GM23338 (cell line): Measurements from ENCODE around the gene USP35. TPM values are rescaled to one million over a fixed set of nuclear protein-coding genes. Genes with fewer than 3 reads are reported as not detected.

ENCODE experiments used
- ATAC-seq: fragments of 200-7000 bp; cut with Tn5 transposase; 3 replicates; pipeline ENCODE4 v1.9.1; 2020
- DNase-seq: peaks from one replicate; pipeline ENCODE4 v3.0.0-alpha.2; 2015; ENCODE audit warnings: low spot score
- H2AFZ ChIP-seq: fragments of 200-600 bp; sonication (generic); 2 replicates; pipeline ENCODE4 v1.8.0; 2016; ENCODE audit warnings: antibody characterized with exemption, mild to moderate bottlenecking, moderate library complexity
- H3F3A ChIP-seq: fragments of 200-600 bp; sonication (generic); replicated peaks from 2 replicates; pipeline ENCODE4 v1.8.0; 2017; ENCODE audit warnings: antibody characterized with exemption, mixed run types, low read depth
- H3K27ac ChIP-seq: fragments of 200-600 bp; sonication (generic); 2 replicates; pipeline ENCODE4 v1.6.1; 2016; ENCODE audit warnings: low read depth
- H3K27me3 ChIP-seq: fragments of 200-600 bp; sonication (generic); 2 replicates; pipeline ENCODE4 v1.8.0; 2016; ENCODE audit warnings: mild to moderate bottlenecking, mixed run types, moderate library complexity; ENCODE audit not compliant: insufficient read depth
- H3K36me3 ChIP-seq: fragments of 200-600 bp; sonication (generic); 2 replicates; pipeline ENCODE4 v1.8.0; 2016; ENCODE audit warnings: mild to moderate bottlenecking; ENCODE audit not compliant: insufficient read depth
- H3K4me1 ChIP-seq: fragments of 200-600 bp; sonication (generic); 2 replicates; pipeline ENCODE4 v1.8.0; 2016; ENCODE audit warnings: mild to moderate bottlenecking, moderate library complexity; ENCODE audit not compliant: insufficient read depth
- H3K4me2 ChIP-seq: fragments of 200-600 bp; sonication (generic); 2 replicates; pipeline ENCODE4 v1.7.1; 2017; ENCODE audit warnings: mixed run types
- H3K4me3 ChIP-seq: fragments of 200-600 bp; sonication (generic); 2 replicates; pipeline ENCODE4 v1.6.1; 2016; ENCODE audit warnings: mixed run types
- H3K79me2 ChIP-seq: fragments of 200-600 bp; sonication (generic); replicated peaks from 2 replicates; pipeline ENCODE4 v1.8.0; 2017; ENCODE audit warnings: mild to moderate bottlenecking; ENCODE audit not compliant: insufficient read depth
- H3K9me2 ChIP-seq: fragments of 200-600 bp; sonication (generic); 2 replicates; pipeline ENCODE4 v1.8.0; 2017; ENCODE audit not compliant: insufficient read depth
- H4K20me1 ChIP-seq: fragments of 200-600 bp; sonication (generic); replicated peaks from 2 replicates; pipeline ENCODE4 v1.8.0; 2017; ENCODE audit warnings: mild to moderate bottlenecking; ENCODE audit not compliant: insufficient read depth
- H3K27ac Mint-ChIP-seq: 2 replicates; pipeline ENCODE4 v1.8.0; 2020; ENCODE audit warnings: inconsistent platforms, mild to moderate bottlenecking, moderate library complexity, mixed read lengths
- H3K27me3 Mint-ChIP-seq: 3 replicates; pipeline ENCODE4 v1.8.0; 2022; ENCODE audit warnings: low read depth, mild to moderate bottlenecking, moderate library complexity, mixed read lengths, inconsistent platforms; ENCODE audit not compliant: insufficient read depth, poor library complexity
- H3K36me3 Mint-ChIP-seq: 3 replicates; pipeline ENCODE4 v1.8.0; 2021; ENCODE audit warnings: low read depth, mild to moderate bottlenecking, inconsistent platforms, moderate library complexity, mixed read lengths
- H3K4me1 Mint-ChIP-seq: 3 replicates; pipeline ENCODE4 v1.8.0; 2020; ENCODE audit warnings: mild to moderate bottlenecking, inconsistent platforms, mixed read lengths
- H3K4me3 Mint-ChIP-seq: 3 replicates; pipeline ENCODE4 v1.8.0; 2021; ENCODE audit warnings: moderate library complexity, mild to moderate bottlenecking, inconsistent platforms, mixed read lengths
- H3K9me3 Mint-ChIP-seq: 3 replicates; pipeline ENCODE4 v1.8.0; 2020; ENCODE audit warnings: moderate library complexity, mild to moderate bottlenecking, inconsistent platforms, mixed read lengths
- CREB1 ChIP-seq: fragments of 250-450 bp; sonication (Bioruptor Pico); IDR thresholded peaks from 2 replicates; pipeline ENCODE4 v1.5.0; 2020; ENCODE audit warnings: low read depth, mild to moderate bottlenecking, moderate library complexity
- EZH2 ChIP-seq: fragments of 200-600 bp; sonication (generic); IDR thresholded peaks from one replicate; pipeline ENCODE4 v1.8.0; 2017; ENCODE audit warnings: antibody characterized with exemption, mild to moderate bottlenecking, low read depth; ENCODE audit not compliant: unreplicated experiment
- EZH2phosphoT487 ChIP-seq: fragments of 200-600 bp; sonication (generic); IDR thresholded peaks from one replicate; pipeline ENCODE4 v1.8.1; 2018; ENCODE audit warnings: antibody characterized with exemption; ENCODE audit not compliant: unreplicated experiment
- JUNB ChIP-seq: IDR thresholded peaks from one replicate; pipeline ENCODE4 v1.6.1; 2016; ENCODE audit warnings: antibody characterized with exemption; ENCODE audit not compliant: unreplicated experiment
- NANOG ChIP-seq: IDR thresholded peaks from 2 replicates; pipeline ENCODE4 v1.6.1; 2016; ENCODE audit warnings: antibody characterized with exemption, borderline replicate concordance
- POLR2AphosphoS5 ChIP-seq: IDR thresholded peaks from 2 replicates; pipeline ENCODE4 v1.6.1; 2016; ENCODE audit warnings: antibody characterized with exemption, low read depth
- STAT1 ChIP-seq: IDR thresholded peaks from one replicate; pipeline ENCODE4 v1.6.1; 2016; ENCODE audit warnings: antibody characterized with exemption; ENCODE audit not compliant: unreplicated experiment
- ZNF114 ChIP-seq: fragments of 250-450 bp; sonication (Bioruptor Pico); IDR thresholded peaks from 2 replicates; pipeline ENCODE4 v1.5.0; 2020; ENCODE audit warnings: mild to moderate bottlenecking, moderate library complexity
- ZNF331 ChIP-seq: fragments of 250-450 bp; sonication (Bioruptor Pico); IDR thresholded peaks from 2 replicates; pipeline ENCODE4 v1.5.0; 2020; ENCODE audit warnings: low read depth, mild to moderate bottlenecking, moderate library complexity
- polyA plus RNA-seq: library from polyadenylated mRNA; unstranded; fragments of >200 nt; fragmentation: Nextera tagmentation; extraction: Ambion mirVana; gene quantifications from 2 replicates; pipeline ENCODE4 v1.2.1, GENCODE V29; 2016
- total RNA-seq: library from RNA; depleted of rRNA; stranded (reverse); fragments of >200 nt; shearing (Covaris generic); gene quantifications from 2 replicates; pipeline ENCODE4 v1.2.3, GENCODE V29; 2014
- TF ChIP-seq, protein P1 (sequence below): IDR thresholded peaks from one replicate; pipeline ENCODE4 v1.6.1; 2018; ENCODE audit warnings: antibody characterized with exemption; ENCODE audit not compliant: unreplicated experiment
- TF ChIP-seq, protein P2 (sequence below): fragments of 250-450 bp; sonication (Bioruptor Pico); IDR thresholded peaks from 2 replicates; pipeline ENCODE4 v1.5.0; 2020; ENCODE audit warnings: mild to moderate bottlenecking, moderate library complexity
- TF ChIP-seq, protein P3 (sequence below), 2 experiments: fragments of 200-600 bp in 1 of 2; sonication (generic) in 1 of 2; conservative IDR thresholded peaks; 2 replicates each; pipeline versions ENCODE4 v1.5.1 to v1.6.1; 2016 to 2017; ENCODE audit warnings: antibody characterized with exemption in 2 of 2, low read depth in 2 of 2, mild to moderate bottlenecking in 2 of 2, moderate library complexity in 1 of 2
- TF ChIP-seq, protein P4 (sequence below): IDR thresholded peaks from 2 replicates; pipeline ENCODE4 v1.6.1; 2016; ENCODE audit warnings: antibody characterized with exemption

Gene USP35
- total and polyA plus RNA-seq, 2 experiments from 2014 or later: 2.5 to 10.7 TPM

DNA sequence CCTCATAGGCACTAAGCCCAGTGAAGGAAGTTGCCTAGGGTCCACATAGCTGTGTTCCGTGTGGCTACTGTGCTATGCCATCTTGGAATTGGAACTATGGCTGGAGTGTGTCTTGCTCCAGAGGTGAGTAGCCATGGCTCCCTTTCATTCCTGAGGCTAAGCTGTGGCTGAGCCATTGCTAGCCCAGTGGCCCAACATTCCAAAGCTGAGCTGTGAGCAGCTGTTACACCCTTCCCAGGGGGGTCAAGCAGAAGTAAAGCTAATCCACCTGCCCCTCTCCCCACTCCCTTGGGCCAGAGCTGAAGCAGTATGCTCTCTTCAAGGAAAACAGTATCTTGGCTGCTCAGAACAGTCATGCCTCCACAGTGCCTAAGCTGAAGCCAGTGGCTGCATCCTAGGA is 51.1 kb downstream of the USP35 start:
- Mint-ChIP-seq H3K27me3 (peaks cover 2% of the 10 kb centered on the region), H3K9me3 (0 out of 3 replicates have a peak, but pooled peaks cover 6% of the 10 kb centered on the region), H3K36me3 (peaks cover 8% of the 10 kb centered on the region; the same call in 1 of the 3 replicates), H3K4me3 (no peak overlapping the region), H3K4me1 (no peaks in the 10 kb centered on the region; the same call in 2 of the 3 replicates), H3K27ac (no peak overlapping the region)
- Histone ChIP-seq H2AFZ (no peak overlapping the region), H3F3A (no peaks in the 10 kb centered on the region), H3K79me2 (no peaks in the 10 kb centered on the region), H3K4me3 (no peak overlapping the region), H4K20me1 (no peaks in the 10 kb centered on the region; the same call in 1 of the 2 replicates), H3K4me2 (no peak overlapping the region), H3K27me3 (no peaks in the 10 kb centered on the region), H3K4me1 (no peaks in the 10 kb centered on the region), H3K36me3 (no peaks in the 10 kb centered on the region), H3K27ac (no peak overlapping the region), H3K9me2 (no peaks in the 10 kb centered on the region)
- TF ChIP-seq, protein P1, sequence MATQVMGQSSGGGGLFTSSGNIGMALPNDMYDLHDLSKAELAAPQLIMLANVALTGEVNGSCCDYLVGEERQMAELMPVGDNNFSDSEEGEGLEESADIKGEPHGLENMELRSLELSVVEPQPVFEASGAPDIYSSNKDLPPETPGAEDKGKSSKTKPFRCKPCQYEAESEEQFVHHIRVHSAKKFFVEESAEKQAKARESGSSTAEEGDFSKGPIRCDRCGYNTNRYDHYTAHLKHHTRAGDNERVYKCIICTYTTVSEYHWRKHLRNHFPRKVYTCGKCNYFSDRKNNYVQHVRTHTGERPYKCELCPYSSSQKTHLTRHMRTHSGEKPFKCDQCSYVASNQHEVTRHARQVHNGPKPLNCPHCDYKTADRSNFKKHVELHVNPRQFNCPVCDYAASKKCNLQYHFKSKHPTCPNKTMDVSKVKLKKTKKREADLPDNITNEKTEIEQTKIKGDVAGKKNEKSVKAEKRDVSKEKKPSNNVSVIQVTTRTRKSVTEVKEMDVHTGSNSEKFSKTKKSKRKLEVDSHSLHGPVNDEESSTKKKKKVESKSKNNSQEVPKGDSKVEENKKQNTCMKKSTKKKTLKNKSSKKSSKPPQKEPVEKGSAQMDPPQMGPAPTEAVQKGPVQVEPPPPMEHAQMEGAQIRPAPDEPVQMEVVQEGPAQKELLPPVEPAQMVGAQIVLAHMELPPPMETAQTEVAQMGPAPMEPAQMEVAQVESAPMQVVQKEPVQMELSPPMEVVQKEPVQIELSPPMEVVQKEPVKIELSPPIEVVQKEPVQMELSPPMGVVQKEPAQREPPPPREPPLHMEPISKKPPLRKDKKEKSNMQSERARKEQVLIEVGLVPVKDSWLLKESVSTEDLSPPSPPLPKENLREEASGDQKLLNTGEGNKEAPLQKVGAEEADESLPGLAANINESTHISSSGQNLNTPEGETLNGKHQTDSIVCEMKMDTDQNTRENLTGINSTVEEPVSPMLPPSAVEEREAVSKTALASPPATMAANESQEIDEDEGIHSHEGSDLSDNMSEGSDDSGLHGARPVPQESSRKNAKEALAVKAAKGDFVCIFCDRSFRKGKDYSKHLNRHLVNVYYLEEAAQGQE: no peak
- TF ChIP-seq STAT1 (no peak), EZH2phosphoT487 (no peak), ZNF331 (CRISPR knock-in tag) (no peak), POLR2AphosphoS5 (no peak), CREB1 (CRISPR knock-in tag) (no peak), JUNB (no peak), ZNF114 (CRISPR knock-in tag) (no peak), EZH2 (no peak), NANOG (no peak)
- TF ChIP-seq, protein P2, sequence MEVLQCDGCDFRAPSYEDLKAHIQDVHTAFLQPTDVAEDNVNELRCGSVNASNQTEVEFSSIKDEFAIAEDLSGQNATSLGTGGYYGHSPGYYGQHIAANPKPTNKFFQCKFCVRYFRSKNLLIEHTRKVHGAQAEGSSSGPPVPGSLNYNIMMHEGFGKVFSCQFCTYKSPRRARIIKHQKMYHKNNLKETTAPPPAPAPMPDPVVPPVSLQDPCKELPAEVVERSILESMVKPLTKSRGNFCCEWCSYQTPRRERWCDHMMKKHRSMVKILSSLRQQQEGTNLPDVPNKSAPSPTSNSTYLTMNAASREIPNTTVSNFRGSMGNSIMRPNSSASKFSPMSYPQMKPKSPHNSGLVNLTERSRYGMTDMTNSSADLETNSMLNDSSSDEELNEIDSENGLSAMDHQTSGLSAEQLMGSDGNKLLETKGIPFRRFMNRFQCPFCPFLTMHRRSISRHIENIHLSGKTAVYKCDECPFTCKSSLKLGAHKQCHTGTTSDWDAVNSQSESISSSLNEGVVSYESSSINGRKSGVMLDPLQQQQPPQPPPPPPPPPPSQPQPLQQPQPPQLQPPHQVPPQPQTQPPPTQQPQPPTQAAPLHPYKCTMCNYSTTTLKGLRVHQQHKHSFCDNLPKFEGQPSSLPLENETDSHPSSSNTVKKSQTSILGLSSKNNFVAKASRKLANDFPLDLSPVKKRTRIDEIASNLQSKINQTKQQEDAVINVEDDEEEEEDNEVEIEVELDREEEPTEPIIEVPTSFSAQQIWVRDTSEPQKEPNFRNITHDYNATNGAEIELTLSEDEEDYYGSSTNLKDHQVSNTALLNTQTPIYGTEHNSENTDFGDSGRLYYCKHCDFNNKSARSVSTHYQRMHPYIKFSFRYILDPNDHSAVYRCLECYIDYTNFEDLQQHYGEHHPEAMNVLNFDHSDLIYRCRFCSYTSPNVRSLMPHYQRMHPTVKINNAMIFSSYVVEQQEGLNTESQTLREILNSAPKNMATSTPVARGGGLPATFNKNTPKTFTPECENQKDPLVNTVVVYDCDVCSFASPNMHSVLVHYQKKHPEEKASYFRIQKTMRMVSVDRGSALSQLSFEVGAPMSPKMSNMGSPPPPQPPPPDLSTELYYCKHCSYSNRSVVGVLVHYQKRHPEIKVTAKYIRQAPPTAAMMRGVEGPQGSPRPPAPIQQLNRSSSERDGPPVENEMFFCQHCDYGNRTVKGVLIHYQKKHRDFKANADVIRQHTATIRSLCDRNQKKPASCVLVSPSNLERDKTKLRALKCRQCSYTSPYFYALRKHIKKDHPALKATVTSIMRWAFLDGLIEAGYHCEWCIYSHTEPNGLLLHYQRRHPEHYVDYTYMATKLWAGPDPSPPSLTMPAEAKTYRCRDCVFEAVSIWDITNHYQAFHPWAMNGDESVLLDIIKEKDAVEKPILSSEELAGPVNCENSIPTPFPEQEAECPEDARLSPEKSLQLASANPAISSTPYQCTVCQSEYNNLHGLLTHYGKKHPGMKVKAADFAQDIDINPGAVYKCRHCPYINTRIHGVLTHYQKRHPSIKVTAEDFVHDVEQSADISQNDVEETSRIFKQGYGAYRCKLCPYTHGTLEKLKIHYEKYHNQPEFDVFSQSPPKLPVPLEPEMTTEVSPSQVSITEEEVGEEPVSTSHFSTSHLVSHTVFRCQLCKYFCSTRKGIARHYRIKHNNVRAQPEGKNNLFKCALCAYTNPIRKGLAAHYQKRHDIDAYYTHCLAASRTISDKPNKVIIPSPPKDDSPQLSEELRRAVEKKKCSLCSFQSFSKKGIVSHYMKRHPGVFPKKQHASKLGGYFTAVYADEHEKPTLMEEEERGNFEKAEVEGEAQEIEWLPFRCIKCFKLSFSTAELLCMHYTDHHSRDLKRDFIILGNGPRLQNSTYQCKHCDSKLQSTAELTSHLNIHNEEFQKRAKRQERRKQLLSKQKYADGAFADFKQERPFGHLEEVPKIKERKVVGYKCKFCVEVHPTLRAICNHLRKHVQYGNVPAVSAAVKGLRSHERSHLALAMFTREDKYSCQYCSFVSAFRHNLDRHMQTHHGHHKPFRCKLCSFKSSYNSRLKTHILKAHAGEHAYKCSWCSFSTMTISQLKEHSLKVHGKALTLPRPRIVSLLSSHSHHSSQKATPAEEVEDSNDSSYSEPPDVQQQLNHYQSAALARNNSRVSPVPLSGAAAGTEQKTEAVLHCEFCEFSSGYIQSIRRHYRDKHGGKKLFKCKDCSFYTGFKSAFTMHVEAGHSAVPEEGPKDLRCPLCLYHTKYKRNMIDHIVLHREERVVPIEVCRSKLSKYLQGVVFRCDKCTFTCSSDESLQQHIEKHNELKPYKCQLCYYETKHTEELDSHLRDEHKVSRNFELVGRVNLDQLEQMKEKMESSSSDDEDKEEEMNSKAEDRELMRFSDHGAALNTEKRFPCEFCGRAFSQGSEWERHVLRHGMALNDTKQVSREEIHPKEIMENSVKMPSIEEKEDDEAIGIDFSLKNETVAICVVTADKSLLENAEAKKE (CRISPR knock-in tag): no peak
- TF ChIP-seq, protein P3, sequence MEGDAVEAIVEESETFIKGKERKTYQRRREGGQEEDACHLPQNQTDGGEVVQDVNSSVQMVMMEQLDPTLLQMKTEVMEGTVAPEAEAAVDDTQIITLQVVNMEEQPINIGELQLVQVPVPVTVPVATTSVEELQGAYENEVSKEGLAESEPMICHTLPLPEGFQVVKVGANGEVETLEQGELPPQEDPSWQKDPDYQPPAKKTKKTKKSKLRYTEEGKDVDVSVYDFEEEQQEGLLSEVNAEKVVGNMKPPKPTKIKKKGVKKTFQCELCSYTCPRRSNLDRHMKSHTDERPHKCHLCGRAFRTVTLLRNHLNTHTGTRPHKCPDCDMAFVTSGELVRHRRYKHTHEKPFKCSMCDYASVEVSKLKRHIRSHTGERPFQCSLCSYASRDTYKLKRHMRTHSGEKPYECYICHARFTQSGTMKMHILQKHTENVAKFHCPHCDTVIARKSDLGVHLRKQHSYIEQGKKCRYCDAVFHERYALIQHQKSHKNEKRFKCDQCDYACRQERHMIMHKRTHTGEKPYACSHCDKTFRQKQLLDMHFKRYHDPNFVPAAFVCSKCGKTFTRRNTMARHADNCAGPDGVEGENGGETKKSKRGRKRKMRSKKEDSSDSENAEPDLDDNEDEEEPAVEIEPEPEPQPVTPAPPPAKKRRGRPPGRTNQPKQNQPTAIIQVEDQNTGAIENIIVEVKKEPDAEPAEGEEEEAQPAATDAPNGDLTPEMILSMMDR (conservative IDR thresholded peaks at IDR 0.05; ENCODE audit: low read depth in 2 of 2): no peak
- TF ChIP-seq, protein P4, sequence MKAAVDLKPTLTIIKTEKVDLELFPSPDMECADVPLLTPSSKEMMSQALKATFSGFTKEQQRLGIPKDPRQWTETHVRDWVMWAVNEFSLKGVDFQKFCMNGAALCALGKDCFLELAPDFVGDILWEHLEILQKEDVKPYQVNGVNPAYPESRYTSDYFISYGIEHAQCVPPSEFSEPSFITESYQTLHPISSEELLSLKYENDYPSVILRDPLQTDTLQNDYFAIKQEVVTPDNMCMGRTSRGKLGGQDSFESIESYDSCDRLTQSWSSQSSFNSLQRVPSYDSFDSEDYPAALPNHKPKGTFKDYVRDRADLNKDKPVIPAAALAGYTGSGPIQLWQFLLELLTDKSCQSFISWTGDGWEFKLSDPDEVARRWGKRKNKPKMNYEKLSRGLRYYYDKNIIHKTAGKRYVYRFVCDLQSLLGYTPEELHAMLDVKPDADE: no peak
- DNase-seq (no peak), ATAC-seq (no peak)
